Middle frontal gyrus (tissue), 1 donor: ENCODE results near the gene MXD1.
"Not testable (repeated sequence)": the region's sequence is repeated elsewhere in the genome, so short reads cannot be mapped to it uniquely, and the experiment has no call there.

Source experiments
- DNase-seq: peaks from one replicate; pipeline ENCODE4 v3.0.0-alpha.2; 2015; ENCODE audit warnings: low spot score; ENCODE audit errors: extremely low spot score

Gene MXD1

GRCh38 chr2:69933254-69933828 is 18.4 kb downstream of the MXD1 start:
- DNase-seq, result no peak

DNA sequence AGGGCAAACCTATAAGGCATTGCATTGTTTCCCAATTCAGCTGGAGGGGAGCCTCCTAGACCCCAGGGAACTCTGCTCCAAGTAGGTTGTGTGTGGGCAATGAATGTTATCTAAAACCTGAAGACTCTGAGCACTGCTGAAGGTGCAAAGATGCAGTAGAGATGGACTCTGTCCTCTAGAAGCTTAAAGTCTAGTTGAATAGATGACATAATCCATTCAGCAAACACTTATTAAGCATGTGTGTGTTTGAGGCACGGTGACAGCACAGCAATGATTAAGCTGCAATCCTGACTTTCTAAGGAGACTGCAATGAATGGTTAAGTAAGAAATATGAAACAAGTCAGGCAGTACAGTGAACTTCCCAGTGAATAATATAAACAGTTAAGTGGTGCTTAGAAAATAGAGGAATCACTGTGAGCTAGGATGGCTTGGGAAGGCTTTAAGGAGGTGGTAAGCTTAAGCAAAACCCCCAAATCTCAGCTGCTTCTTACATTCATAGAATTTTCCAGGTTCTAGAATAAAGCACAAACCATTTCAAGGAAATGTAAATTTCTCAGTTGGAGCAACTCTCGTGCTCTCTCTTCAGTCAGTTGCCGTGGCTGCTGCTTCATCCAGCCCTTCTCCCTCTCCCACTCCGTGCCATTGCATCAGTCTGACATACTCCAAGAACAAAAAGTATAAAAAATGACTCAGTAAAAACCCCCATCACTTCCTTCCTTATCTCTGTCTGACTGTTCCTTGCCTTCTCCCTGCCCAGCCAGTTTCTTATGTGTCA is 19.1 kb downstream of the MXD1 start:
- DNase-seq, result no peak

- no peak for DNase-seq
Measured at GRCh38 chr2:69934614-69934908, 19.7 kb downstream of the MXD1 start.

DNA sequence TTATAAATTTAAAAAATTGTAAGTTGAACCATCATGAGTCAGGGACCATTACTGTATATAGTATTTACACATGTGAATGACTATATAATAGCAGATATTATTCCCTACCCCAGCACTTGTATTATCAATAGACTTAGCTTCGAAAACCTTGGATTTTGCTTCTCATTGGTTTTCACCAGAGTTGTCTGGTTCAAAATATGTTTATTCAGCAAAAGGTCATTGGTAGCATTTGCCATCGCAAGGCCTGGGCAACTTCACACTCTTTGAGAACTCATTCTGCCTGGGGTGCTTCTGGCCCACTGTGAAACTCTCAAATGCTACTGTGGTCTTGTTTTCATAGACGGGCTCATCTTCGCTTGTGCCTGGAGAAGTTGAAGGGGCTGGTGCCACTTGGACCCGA is 20.1 kb downstream of the MXD1 start:
- no peak for DNase-seq

GRCh38 chr2:69936906-69937305 is 22.0 kb downstream of the MXD1 start:
- DNase-seq, result no peak

DNA sequence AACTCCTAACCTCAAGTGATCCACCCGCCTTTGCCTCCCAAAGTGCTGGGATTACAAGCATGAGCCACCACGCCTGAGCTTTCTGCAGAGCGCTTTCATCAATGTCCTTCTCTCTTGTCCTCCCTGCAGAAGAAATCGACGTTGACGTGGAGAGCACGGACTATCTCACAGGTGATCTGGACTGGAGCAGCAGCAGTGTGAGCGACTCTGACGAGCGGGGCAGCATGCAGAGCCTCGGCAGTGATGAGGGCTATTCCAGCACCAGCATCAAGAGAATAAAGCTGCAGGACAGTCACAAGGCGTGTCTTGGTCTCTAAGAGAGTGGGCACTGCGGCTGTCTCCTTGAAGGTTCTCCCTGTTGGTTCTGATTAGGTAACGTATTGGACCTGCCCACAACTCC is 23.1 kb downstream of the MXD1 start:
- no peak for DNase-seq

DNA sequence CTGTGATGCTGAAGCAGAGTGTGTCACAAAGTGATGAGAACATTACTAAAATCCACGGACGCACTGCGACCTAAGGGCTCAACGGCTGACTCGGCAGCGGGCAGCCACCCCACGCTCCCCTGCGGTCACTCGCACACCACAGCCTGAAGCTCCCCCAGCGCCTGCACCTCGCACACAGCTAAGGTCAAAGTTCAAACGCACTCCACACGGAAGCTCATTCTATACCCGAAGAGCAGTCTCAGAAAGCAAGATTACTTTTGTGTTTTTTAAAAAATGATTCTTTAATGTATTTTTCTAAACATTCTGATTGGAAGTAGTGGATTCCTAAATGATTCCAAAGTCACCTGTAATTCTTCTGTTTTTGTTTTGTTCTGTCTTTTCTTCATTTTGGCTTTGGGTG is 24.8 kb downstream of the MXD1 start:
- no peak for DNase-seq

GRCh38 chr2:69940691-69941090 is 25.8 kb downstream of the MXD1 start:
- DNase-seq, result no peak

DNA sequence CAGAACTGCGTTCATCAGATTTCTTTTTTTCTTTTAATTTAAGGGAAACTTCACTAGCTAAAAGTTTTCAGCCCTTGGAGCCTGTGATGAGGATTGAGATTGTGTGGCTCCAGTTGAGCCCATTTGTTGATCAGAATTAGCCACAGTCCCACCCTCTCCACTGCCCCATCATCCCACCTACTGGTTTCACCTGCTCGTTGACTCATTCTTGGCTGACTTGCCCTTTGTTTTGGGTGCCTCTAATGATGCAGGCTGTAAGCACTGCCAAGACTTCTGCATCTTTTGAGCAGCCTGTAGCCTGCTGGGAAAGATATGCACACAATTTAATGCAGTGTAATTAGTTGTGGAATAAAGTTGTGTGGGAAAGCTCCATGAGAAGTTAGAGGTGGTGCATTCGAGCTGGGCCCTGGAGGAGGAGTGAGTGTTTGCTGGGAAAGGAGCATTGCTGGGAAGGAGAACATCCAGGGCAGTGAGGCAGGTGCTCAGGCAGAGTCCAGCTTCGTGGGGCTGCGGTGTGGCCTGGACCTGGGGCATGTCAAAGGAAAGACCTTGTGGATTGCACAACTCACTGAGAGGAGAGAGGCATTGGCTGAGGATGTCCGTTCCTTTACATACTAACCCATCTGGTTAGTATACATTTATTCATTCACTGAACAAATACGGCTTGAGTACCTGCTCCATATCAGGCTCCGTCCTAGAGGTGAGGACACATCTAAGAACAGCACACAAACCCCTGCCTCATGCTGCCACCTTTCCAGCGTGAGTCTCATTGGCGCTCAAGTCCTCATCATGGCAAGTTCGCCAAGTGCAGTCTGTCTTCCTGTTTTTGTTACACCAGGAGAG is 28.3 kb downstream of the MXD1 start:
- no peak for DNase-seq

DNA sequence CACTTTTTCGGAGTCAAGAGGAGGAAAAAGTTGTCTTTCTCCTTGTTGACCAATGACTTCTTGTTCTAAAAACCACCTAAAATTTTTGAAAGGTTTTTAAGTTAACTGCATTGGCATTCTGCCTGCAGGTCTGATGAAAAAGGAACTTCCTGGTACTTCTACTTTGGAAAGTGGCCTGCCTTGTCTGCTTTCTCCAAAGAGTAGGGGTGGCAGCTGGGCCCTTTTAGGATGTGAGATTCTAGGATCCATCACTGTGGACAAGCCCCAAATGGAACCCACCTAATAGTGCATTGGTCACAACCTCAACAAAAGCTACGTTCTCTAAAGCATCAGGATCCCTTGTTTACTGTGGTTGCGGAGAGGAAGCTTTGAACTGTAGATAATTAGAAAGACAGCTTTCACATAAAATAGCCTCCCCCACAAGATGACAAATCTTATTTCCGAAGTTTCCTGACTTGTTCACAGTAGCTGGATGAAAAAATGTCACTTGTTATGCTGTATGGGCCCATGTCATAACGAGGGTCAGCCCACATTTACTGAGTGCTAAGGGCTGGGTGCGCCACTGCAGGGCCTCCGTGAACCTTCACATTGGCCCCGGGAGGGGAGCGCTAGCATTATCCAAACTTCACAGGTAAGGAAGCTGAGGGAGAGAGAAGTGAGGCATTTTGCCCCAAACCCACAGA is 29.1 kb downstream of the MXD1 start:
- no peak for DNase-seq

GRCh38 chr2:69944756-69945155 is 29.8 kb downstream of the MXD1 start:
- no peak for DNase-seq

- DNase-seq, result no peak
Measured at GRCh38 chr2:69945441-69945840, 30.5 kb downstream of the MXD1 start.

DNA sequence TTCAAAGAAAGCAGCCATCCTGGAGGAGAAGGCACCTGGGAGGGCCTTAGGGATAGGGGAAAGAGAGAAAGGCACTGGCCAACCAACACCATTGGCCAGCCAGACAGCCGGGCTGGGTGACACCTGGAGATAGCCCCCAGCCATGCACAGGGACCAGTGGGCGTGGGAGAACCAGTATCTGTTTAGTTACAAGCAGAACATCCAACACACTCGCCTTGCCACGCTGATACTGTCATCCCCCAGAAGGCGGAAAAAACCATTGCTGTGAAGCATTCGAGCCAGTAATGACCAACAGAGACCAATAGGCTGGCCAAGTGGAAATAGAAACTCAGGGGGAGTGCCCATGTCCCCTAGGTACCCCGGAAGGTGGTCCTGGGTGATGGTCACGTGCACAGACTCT is 31.0 kb downstream of the MXD1 start:
- DNase-seq, result no peak

- DNase-seq, result no peak
Measured at GRCh38 chr2:69946351-69947324, 31.7 kb downstream of the MXD1 start.

- DNase-seq, result no peak
Measured at GRCh38 chr2:69947325-69947931, 32.5 kb downstream of the MXD1 start.

- no peak for DNase-seq
Measured at GRCh38 chr2:69948032-69948962, 33.4 kb downstream of the MXD1 start.

DNA sequence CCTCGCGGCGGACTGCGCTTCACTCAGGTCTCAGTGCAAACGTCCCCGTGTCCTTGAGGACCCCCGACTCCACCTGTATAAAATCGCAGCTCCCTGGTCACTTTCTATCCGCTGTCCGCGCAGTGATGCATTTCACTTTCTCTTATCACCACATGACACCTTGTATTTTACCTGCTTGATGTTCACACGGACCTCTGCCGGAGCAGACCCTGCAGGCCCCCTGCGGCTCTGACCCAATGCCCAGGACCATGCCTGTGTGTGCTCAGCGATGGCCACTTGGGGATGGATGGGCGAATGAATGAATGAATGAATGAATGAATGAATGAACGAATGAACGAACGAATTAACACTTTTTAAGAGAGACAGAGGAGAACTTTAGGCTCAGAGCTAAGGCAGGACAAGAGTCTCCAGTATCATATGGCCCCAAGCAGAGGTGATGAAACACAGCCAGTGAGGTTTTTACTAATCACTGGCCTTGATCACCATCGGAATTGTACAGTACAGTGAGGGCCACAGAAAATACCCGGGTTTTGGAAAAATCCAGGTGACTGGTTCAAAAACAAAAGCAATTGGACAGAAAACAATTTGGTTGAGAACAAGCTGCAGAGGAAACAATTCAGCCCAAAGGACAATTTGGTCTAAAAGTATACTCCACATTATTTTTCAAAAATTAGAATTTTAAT is 34.2 kb downstream of the MXD1 start:
- DNase-seq, result no peak

- DNase-seq, result no peak
Measured at GRCh38 chr2:69950241-69950640, 35.3 kb downstream of the MXD1 start.

- not testable (repeated sequence) for DNase-seq
Measured at GRCh38 chr2:69950671-69951070, 35.8 kb downstream of the MXD1 start.
